Epidermal melanocyte (primary cell): ENCODE results near the gene MRPL22.
"Not testable (repeated sequence)": the region's sequence is repeated elsewhere in the genome, so short reads cannot be mapped to it uniquely, and the experiment has no call there.

ENCODE experiments used
- DNase-seq: peaks from one replicate; pipeline ENCODE4 v3.0.0; 2011; ENCODE audit warnings: low spot score; ENCODE audit not compliant: insufficient read length

MRPL22 gene

GRCh38 chr5:154940375-154940771, 500 bp upstream of the MRPL22 start:
- no peak for DNase-seq

- no peak for DNase-seq
Observed at GRCh38 chr5:154943527-154943926, 2.7 kb downstream of the MRPL22 start.

- no peak for DNase-seq
Observed at GRCh38 chr5:154944716-154945115, 3.8 kb downstream of the MRPL22 start.

- DNase-seq, result peak; percentile 21
Observed at GRCh38 chr5:154945695-154946301, 4.9 kb downstream of the MRPL22 start.

- DNase-seq, result peak; percentile 59
Observed at GRCh38 chr5:154947778-154948177, 6.9 kb downstream of the MRPL22 start.

- DNase-seq, result no peak
Observed at GRCh38 chr5:154948313-154948712, 7.4 kb downstream of the MRPL22 start.

- no peak for DNase-seq
Observed at GRCh38 chr5:154949781-154950180, 8.9 kb downstream of the MRPL22 start.

- no peak for DNase-seq
Observed at GRCh38 chr5:154956712-154957111, 15.8 kb downstream of the MRPL22 start.

- no peak for DNase-seq
Observed at GRCh38 chr5:154962494-154962893, 21.6 kb downstream of the MRPL22 start.

- no peak for DNase-seq
Observed at GRCh38 chr5:154966081-154966841, 25.4 kb downstream of the MRPL22 start.

GRCh38 chr5:154966874-154967273, 26.0 kb downstream of the MRPL22 start:
- no peak for DNase-seq

GRCh38 chr5:154967421-154968024, 26.6 kb downstream of the MRPL22 start:
- DNase-seq, result no peak

GRCh38 chr5:154968953-154969352, 28.1 kb downstream of the MRPL22 start:
- no peak for DNase-seq

GRCh38 chr5:154970759-154971158, 29.9 kb downstream of the MRPL22 start:
- no peak for DNase-seq

GRCh38 chr5:154971501-154971900, 30.6 kb downstream of the MRPL22 start:
- no peak for DNase-seq

- DNase-seq, result no peak
Observed at GRCh38 chr5:154972476-154973080, 31.7 kb downstream of the MRPL22 start.

- not testable (repeated sequence) for DNase-seq
Observed at GRCh38 chr5:154976082-154976481, 35.2 kb downstream of the MRPL22 start.

GRCh38 chr5:154977409-154977808, 36.5 kb downstream of the MRPL22 start:
- no peak for DNase-seq

- DNase-seq, result not testable (repeated sequence)
Observed at GRCh38 chr5:154978294-154978693, 37.4 kb downstream of the MRPL22 start.

- DNase-seq, result no peak
Observed at GRCh38 chr5:154984946-154985516, 44.2 kb downstream of the MRPL22 start.

GRCh38 chr5:154986151-154986550, 45.3 kb downstream of the MRPL22 start:
- DNase-seq, result no peak

GRCh38 chr5:154989626-154990025, 48.8 kb downstream of the MRPL22 start:
- no peak for DNase-seq
